GM19438 (cell line): ENCODE data around the gene EEF1AKMT1.
"Not testable (repeated sequence)": the region's sequence is repeated elsewhere in the genome, so short reads cannot be mapped to it uniquely, and the experiment has no call there.

Experiments
- ATAC-seq: cut with Tn5 transposase; IDR thresholded peaks from one replicate; pipeline ENCODE4 v1.9.1; 2021; ENCODE audit warnings: low read depth; ENCODE audit not compliant: unreplicated experiment

EEF1AKMT1 gene

GRCh38 chr13:20702530-20702914 lies 71.2 kb downstream of the EEF1AKMT1 start:
- ATAC-seq, result no peak

GRCh38 chr13:20701461-20701860 lies 72.3 kb downstream of the EEF1AKMT1 start:
- no peak for ATAC-seq

- ATAC-seq, result no peak
Measured at GRCh38 chr13:20700288-20700687, 73.5 kb downstream of the EEF1AKMT1 start.

- no peak for ATAC-seq
Measured at GRCh38 chr13:20699715-20700114, 74.0 kb downstream of the EEF1AKMT1 start.

GRCh38 chr13:20696073-20696472 lies 77.7 kb downstream of the EEF1AKMT1 start:
- ATAC-seq, result no peak

GRCh38 chr13:20691616-20692015 lies 82.1 kb downstream of the EEF1AKMT1 start:
- no peak for ATAC-seq

- no peak for ATAC-seq
Measured at GRCh38 chr13:20689291-20689690, 84.5 kb downstream of the EEF1AKMT1 start.

- no peak for ATAC-seq
Measured at GRCh38 chr13:20686863-20687579, 86.7 kb downstream of the EEF1AKMT1 start.

GRCh38 chr13:20686167-20686566 lies 87.6 kb downstream of the EEF1AKMT1 start:
- no peak for ATAC-seq

- no peak for ATAC-seq
Measured at GRCh38 chr13:20685092-20685491, 88.7 kb downstream of the EEF1AKMT1 start.

- no peak for ATAC-seq
Measured at GRCh38 chr13:20684546-20684945, 89.2 kb downstream of the EEF1AKMT1 start.

- no peak for ATAC-seq
Measured at GRCh38 chr13:20684041-20684440, 89.7 kb downstream of the EEF1AKMT1 start.

- no peak for ATAC-seq
Measured at GRCh38 chr13:20682061-20682460, 91.7 kb downstream of the EEF1AKMT1 start.

- not testable (repeated sequence) for ATAC-seq
Measured at GRCh38 chr13:20681481-20681880, 92.3 kb downstream of the EEF1AKMT1 start.

GRCh38 chr13:20680416-20681080 lies 93.2 kb downstream of the EEF1AKMT1 start:
- no peak for ATAC-seq

- ATAC-seq, result no peak
Measured at GRCh38 chr13:20679879-20680278, 93.9 kb downstream of the EEF1AKMT1 start.
